ENCODE data around the gene CD300LF.

Gene CD300LF

DNA sequence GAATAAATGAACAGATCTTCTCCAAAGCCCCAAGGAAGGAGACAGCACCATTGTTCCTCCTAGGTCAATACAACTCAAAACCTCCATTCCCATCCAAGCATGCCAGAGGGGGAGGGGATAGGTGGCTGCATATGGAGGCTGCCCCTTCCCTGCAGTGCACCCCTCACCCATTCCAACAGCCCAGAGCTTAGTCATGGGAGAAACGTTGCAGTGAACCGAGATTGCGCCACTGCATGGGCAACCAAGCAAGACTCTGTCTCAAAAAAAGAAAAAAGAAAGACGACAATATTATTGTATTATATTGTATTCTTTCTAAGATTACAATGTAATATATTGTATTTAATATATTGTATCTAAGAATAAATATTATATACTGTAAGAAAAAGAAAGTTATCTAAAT, 52.8 kb downstream of the CD300LF start:
- no peak for TF ChIP-seq FOXP2 (optimal IDR thresholded peaks at IDR 0.05; ENCODE audit: borderline replicate concordance, extremely low read depth, extremely low read length, insufficient read depth)

DNA sequence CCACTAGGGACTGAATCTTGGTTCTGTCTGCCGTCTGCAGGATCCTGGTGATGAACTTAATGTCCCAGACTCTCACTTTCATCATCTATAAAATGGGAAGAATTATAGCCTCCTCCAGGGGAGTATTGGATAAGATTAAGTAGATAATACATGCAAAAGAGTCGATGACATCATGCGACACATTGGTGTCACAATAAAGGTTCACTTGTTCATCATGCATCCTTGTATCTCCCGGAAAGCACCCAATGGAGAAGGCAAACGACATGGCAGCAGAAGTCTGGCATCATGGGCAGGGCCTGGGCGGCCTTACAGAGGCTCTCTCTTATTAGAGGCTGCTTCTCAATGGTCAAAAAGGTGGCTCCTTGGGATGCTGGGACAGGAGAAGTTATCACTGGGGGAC, 54.1 kb downstream of the CD300LF start:
- TF ChIP-seq FOXP2 (optimal IDR thresholded peaks at IDR 0.05; ENCODE audit: borderline replicate concordance, extremely low read depth, extremely low read length, insufficient read depth): no peak
- TF ChIP-seq SIN3A (IDR thresholded peaks at IDR 0.05; ENCODE audit: borderline replicate concordance, insufficient read depth, low read length): no peak
- TF ChIP-seq TAF1 (IDR thresholded peaks at IDR 0.05; ENCODE audit: borderline replicate concordance, insufficient read depth, low read length): no peak
- TF ChIP-seq, protein P1, sequence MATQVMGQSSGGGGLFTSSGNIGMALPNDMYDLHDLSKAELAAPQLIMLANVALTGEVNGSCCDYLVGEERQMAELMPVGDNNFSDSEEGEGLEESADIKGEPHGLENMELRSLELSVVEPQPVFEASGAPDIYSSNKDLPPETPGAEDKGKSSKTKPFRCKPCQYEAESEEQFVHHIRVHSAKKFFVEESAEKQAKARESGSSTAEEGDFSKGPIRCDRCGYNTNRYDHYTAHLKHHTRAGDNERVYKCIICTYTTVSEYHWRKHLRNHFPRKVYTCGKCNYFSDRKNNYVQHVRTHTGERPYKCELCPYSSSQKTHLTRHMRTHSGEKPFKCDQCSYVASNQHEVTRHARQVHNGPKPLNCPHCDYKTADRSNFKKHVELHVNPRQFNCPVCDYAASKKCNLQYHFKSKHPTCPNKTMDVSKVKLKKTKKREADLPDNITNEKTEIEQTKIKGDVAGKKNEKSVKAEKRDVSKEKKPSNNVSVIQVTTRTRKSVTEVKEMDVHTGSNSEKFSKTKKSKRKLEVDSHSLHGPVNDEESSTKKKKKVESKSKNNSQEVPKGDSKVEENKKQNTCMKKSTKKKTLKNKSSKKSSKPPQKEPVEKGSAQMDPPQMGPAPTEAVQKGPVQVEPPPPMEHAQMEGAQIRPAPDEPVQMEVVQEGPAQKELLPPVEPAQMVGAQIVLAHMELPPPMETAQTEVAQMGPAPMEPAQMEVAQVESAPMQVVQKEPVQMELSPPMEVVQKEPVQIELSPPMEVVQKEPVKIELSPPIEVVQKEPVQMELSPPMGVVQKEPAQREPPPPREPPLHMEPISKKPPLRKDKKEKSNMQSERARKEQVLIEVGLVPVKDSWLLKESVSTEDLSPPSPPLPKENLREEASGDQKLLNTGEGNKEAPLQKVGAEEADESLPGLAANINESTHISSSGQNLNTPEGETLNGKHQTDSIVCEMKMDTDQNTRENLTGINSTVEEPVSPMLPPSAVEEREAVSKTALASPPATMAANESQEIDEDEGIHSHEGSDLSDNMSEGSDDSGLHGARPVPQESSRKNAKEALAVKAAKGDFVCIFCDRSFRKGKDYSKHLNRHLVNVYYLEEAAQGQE (IDR thresholded peaks at IDR 0.05; ENCODE audit: insufficient read depth in 1 of 2, low read depth in 2 of 2, low read length in 2 of 2): no peak
- TF ChIP-seq POLR2AphosphoS5 (IDR thresholded peaks at IDR 0.05; ENCODE audit: low read depth, low read length): no peak

DNA sequence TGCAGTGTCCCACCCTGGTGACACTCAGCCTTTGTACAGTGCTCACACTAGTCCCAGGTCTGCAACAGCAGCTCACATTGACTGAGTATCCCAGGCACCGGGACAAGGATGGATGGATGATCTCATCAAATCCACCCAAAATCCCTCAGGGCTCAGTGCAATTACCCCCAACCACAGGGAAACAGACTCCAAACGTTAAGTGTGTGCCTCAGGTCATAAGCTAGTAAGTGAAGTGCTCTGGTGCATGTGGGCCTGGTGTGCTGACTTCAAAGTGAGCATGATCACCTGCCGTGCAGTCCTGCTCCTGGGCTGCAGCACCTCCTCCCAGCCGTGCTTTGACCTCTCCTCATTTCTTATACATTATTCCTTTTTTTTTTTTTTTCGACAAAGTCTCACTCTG, 58.0 kb downstream of the CD300LF start:
- TF ChIP-seq SIN3A (IDR thresholded peaks at IDR 0.05; ENCODE audit: borderline replicate concordance, insufficient read depth, low read length): no peak
- TF ChIP-seq, protein P1 (IDR thresholded peaks at IDR 0.05; ENCODE audit: insufficient read depth in 1 of 2, low read depth in 2 of 2, low read length in 2 of 2): no peak
- TF ChIP-seq FOXP2 (optimal IDR thresholded peaks at IDR 0.05; ENCODE audit: borderline replicate concordance, extremely low read depth, extremely low read length, insufficient read depth): no peak
- TF ChIP-seq TAF1 (IDR thresholded peaks at IDR 0.05; ENCODE audit: borderline replicate concordance, insufficient read depth, low read length): no peak
- TF ChIP-seq POLR2AphosphoS5 (IDR thresholded peaks at IDR 0.05; ENCODE audit: low read depth, low read length): no peak

DNA sequence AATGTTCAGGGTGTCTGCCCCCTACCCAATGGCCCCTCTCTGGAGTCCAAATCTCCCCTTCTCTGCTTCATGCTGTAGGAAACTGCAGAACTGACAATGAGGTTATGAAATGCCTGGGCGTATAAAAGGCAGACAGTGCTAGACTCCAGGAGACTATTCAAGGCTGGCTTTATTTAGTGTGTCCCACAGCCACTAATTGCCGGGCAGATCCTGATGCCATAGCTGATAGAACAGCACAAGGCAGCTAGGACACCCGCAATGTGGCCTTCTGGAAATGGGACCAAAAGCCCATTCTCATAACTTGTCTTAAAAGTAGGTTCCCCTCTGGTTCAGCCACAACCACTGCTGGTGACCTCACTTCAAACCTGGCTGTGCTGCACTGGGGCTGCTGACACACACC, 60.7 kb downstream of the CD300LF start:
- TF ChIP-seq SIN3A (IDR thresholded peaks at IDR 0.05; ENCODE audit: borderline replicate concordance, insufficient read depth, low read length): no peak
- no peak for TF ChIP-seq FOXP2 (optimal IDR thresholded peaks at IDR 0.05; ENCODE audit: borderline replicate concordance, extremely low read depth, extremely low read length, insufficient read depth)
- TF ChIP-seq, protein P1 (IDR thresholded peaks at IDR 0.05; ENCODE audit: insufficient read depth in 1 of 2, low read depth in 2 of 2, low read length in 2 of 2): no peak
- TF ChIP-seq TAF1 (IDR thresholded peaks at IDR 0.05; ENCODE audit: borderline replicate concordance, insufficient read depth, low read length): no peak
- no peak for TF ChIP-seq POLR2AphosphoS5 (IDR thresholded peaks at IDR 0.05; ENCODE audit: low read depth, low read length)

DNA sequence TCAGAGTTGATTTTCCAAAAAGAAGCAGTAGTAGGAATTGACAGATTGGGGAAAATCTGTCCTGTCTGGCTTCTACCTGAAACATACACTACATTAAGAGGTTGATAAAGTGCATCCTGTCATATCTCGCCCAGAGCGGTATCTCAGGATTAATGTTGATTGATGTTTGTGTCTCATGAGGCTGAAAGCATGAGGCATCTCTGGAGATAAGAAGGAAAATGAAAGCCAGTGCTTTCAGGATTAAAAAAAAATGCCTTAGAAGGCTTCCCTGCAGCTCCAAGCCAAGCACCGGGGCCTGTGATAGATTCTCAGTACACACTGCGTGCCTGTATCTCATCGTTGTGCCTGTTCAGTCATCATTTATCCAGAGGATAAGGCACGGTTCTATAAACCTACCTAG, 62.8 kb downstream of the CD300LF start:
- no peak for TF ChIP-seq SIN3A (IDR thresholded peaks at IDR 0.05; ENCODE audit: borderline replicate concordance, insufficient read depth, low read length)
- no peak for TF ChIP-seq TAF1 (IDR thresholded peaks at IDR 0.05; ENCODE audit: borderline replicate concordance, insufficient read depth, low read length)
- TF ChIP-seq, protein P1 (IDR thresholded peaks at IDR 0.05; ENCODE audit: insufficient read depth in 1 of 2, low read depth in 2 of 2, low read length in 2 of 2): no peak
- TF ChIP-seq FOXP2 (optimal IDR thresholded peaks at IDR 0.05; ENCODE audit: borderline replicate concordance, extremely low read depth, extremely low read length, insufficient read depth): no peak
- no peak for TF ChIP-seq POLR2AphosphoS5 (IDR thresholded peaks at IDR 0.05; ENCODE audit: low read depth, low read length)
